ENCODE data around the gene ZNF627. TPM values are rescaled to one million over a fixed set of nuclear protein-coding genes. Genes with fewer than 3 reads are reported as not detected.
"Not testable (repeated sequence)": the region's sequence is repeated elsewhere in the genome, so short reads cannot be mapped to it uniquely, and the experiment has no call there.

The ZNF627 gene
- total RNA-seq, 6 experiments from 2014 or later, result 5.7 to 8.7 (median 7.5) TPM

DNA sequence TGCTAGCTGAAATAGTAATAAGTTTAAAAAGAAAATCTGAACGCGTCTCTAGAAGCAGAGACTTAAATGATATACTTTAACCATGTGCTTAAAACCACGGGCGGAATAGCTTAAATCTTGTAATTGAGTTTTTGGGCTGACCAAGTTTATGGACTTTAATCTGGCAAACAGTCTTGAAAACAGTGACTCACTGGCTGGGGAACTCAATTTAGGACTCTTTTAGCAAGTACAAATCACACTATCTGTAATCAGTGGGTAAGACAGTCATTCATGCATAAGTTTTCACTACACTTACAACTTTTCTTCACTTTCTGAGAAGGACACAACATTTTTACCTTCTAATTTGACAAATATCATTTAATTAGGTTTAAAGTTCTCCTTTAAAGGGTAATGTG, 26.8 kb downstream of the ZNF627 start:
- Mint-ChIP-seq H3K4me3 (peak overlapping the region; percentile 69; the same call in 1 of the 2 replicates), H3K27ac (no peak overlapping the region), H3K9me3 (0 out of 2 replicates have a peak, but pooled peaks cover 5% of the 10 kb centered on the region), H3K27me3 (ENCODE audit: insufficient read depth) (peaks cover 22% of the 10 kb centered on the region), H3K4me1 (ENCODE audit: low read depth) (peaks cover 29% of the 10 kb centered on the region), H3K36me3 (ENCODE audit: low read depth) (peaks cover 32% of the 10 kb centered on the region)
- TF ChIP-seq, protein P1, sequence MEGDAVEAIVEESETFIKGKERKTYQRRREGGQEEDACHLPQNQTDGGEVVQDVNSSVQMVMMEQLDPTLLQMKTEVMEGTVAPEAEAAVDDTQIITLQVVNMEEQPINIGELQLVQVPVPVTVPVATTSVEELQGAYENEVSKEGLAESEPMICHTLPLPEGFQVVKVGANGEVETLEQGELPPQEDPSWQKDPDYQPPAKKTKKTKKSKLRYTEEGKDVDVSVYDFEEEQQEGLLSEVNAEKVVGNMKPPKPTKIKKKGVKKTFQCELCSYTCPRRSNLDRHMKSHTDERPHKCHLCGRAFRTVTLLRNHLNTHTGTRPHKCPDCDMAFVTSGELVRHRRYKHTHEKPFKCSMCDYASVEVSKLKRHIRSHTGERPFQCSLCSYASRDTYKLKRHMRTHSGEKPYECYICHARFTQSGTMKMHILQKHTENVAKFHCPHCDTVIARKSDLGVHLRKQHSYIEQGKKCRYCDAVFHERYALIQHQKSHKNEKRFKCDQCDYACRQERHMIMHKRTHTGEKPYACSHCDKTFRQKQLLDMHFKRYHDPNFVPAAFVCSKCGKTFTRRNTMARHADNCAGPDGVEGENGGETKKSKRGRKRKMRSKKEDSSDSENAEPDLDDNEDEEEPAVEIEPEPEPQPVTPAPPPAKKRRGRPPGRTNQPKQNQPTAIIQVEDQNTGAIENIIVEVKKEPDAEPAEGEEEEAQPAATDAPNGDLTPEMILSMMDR (IDR thresholded peaks at IDR 0.05), result no peak
- no peak for DNase-seq

DNA sequence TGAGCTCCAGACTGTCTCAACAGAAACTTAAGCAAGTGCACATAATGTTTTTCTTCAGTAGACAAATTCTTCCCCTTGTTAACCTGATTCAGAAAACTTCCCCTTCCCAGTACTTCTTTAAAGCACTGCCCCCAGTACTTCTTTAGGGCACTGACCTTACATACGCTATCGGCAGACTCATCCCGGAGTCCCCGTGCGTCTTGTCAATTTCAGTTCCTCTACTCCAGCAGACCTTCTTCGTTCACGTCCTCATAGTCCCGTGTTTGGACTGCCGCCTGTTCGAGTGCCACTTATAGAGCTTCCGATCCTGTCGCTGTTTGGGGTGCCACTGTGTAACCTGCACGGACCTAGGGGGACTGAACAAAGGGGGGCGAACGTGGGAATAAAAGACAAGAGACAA, 29.0 kb downstream of the ZNF627 start:
- H3K27me3 Mint-ChIP-seq (ENCODE audit: insufficient read depth), result peaks cover 30% of the 10 kb centered on the region
- H3K36me3 Mint-ChIP-seq (ENCODE audit: low read depth), result peaks cover 15% of the 10 kb centered on the region
- H3K27ac Mint-ChIP-seq, result no peak overlapping the region
- TF ChIP-seq, protein P1 (IDR thresholded peaks at IDR 0.05), result no peak
- no peak for DNase-seq
- no peak overlapping the region for H3K4me3 Mint-ChIP-seq
- peaks cover 6% of the 10 kb centered on the region for H3K9me3 Mint-ChIP-seq
- peaks cover 29% of the 10 kb centered on the region for H3K4me1 Mint-ChIP-seq (ENCODE audit: low read depth)

DNA sequence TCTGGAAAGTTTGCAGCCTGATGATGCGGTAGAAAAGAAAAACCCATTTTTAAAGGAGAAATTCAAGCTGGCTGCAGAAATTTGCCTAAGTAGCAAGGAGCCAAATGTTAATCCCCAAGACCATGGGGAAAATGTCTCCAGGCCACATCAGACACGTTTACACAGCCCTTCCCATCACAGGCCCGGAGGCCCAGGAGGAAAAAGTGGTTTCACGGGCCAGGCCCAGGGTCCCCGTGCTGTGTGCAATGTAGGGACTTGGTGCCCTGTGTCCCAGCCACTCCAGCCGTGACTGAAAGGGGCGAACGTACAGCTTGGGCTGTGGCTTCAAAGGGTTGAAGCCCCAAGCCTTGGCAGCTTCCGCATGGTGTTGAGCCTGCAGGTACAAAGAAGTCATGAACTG, 35.9 kb downstream of the ZNF627 start:
- Mint-ChIP-seq H3K4me1 (ENCODE audit: low read depth) (no peaks in the 10 kb centered on the region), H3K9me3 (peaks cover 34% of the 10 kb centered on the region), H3K27ac (no peak overlapping the region), H3K36me3 (ENCODE audit: low read depth) (peaks cover 15% of the 10 kb centered on the region), H3K27me3 (ENCODE audit: insufficient read depth) (peaks cover 12% of the 10 kb centered on the region), H3K4me3 (no peak overlapping the region)
- TF ChIP-seq, protein P1 (IDR thresholded peaks at IDR 0.05), result no peak
- no peak for DNase-seq

- not testable (repeated sequence) for H3K4me1 Mint-ChIP-seq (ENCODE audit: low read depth); H3K4me3 Mint-ChIP-seq
Measured at GRCh38 chr19:11634018-11634662, 36.9 kb downstream of the ZNF627 start.

DNA sequence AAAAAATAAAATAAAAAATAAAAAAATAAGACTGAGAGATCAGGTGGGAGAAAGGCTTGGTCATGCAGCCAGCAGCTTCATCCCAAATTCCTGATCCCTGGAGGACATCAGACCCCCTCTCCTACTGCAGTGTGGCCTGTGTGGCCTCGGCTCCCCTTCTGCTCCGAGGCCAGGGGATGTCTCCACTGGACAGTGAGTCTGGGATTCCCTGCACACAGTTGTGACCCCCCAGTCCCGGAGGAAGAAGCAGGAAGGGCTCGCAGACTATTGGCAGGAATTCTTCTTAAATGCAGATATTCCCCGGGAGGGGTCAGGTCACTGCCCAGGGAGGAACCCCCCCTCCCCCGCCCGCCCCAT, 41.9 kb downstream of the ZNF627 start:
- TF ChIP-seq, protein P1 (IDR thresholded peaks at IDR 0.05), result no peak
- Mint-ChIP-seq H3K36me3 (ENCODE audit: low read depth) (no peaks in the 10 kb centered on the region; the same call in 1 of the 2 replicates), H3K27ac (no peak overlapping the region), H3K9me3 (peaks cover 4% of the 10 kb centered on the region; the same call in 1 of the 2 replicates), H3K4me1 (ENCODE audit: low read depth) (no peaks in the 10 kb centered on the region), H3K27me3 (ENCODE audit: insufficient read depth) (peaks cover 4% of the 10 kb centered on the region; the same call in 1 of the 2 replicates), H3K4me3 (peak overlapping the region; percentile 94)
- no peak for DNase-seq

More at GRCh38 chr19:11634018-11634662, 36.9 kb downstream of the ZNF627 start:
- peaks cover 15% of the 10 kb centered on the region for H3K36me3 Mint-ChIP-seq (ENCODE audit: low read depth)
- peaks cover 34% of the 10 kb centered on the region for H3K9me3 Mint-ChIP-seq
- not testable (repeated sequence) for H3K27ac Mint-ChIP-seq, DNase-seq
- peaks cover 12% of the 10 kb centered on the region for H3K27me3 Mint-ChIP-seq (ENCODE audit: insufficient read depth)

DNA sequence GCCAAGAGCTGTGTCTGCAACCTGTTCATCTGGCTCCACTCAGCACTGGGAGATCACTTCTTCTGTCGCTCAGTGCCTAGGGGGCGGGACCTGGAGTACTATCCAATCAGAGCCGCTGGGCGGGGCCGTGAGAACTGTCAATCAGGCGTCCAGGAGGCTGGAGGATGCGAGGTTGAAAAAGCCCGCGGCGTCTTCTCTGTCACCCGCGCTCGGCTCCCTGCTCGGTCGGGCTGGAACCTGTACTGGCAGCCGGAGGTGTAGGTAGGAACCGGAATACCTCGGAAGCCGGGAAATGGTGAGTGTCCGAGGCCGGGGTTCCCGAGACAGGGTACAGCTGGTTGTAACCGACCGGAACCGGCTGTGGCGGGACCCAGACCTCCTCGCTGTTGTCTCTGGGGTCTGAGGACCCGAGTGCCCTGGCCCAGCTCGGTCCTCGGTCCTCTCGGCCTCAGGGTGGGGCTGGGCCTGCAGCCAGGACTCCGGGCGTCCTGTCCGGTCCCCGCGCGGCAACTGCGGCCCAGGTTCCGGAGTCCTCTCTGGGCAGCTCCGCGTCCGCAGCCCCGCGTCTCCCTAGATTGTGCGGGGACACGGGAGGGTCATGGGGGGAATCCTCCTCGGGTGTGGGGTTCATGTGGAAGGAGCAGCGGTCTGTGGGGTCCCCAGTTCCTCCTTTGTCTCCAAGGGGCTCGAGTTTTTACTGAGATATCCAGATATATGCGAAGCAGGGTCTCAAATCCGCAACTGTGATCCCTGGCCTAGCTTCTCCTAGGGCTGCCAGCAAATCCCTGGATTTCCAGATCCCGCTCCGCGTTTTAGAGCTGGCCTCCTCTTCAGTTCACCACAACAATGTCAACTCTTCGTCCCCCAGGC, 42.6 kb downstream of the ZNF627 start:
- H3K4me1 Mint-ChIP-seq (ENCODE audit: low read depth), result no peaks in the 10 kb centered on the region

More for the DNA sequence above, 42.6 kb downstream of the ZNF627 start:
- H3K9me3 Mint-ChIP-seq, result no peaks in the 10 kb centered on the region
- H3K27ac Mint-ChIP-seq, result peak overlapping the region; percentile 91
- H3K4me3 Mint-ChIP-seq, result peak overlapping the region; percentile 94
- TF ChIP-seq, protein P1 (IDR thresholded peaks at IDR 0.05), result no peak
- peak; percentile 89 for DNase-seq
- H3K36me3 Mint-ChIP-seq (ENCODE audit: low read depth), result peaks cover 5% of the 10 kb centered on the region; the same call in 1 of the 2 replicates
- no peaks in the 10 kb centered on the region for H3K27me3 Mint-ChIP-seq (ENCODE audit: insufficient read depth)

All from HFFc6 (cell line).